IPS-18a (cell line): ENCODE results near the gene GAL3ST1.
"Not testable (repeated sequence)": the region's sequence is repeated elsewhere in the genome, so short reads cannot be mapped to it uniquely, and the experiment has no call there.

Source experiments
- H3K27ac ChIP-seq: one replicate; pipeline ENCODE4 v1.5.1; 2013; ENCODE audit warnings: low read length
- H3K27me3 ChIP-seq: one replicate; pipeline ENCODE4 v1.6.1; 2013; ENCODE audit warnings: mild to moderate bottlenecking, low read length; ENCODE audit not compliant: control insufficient read depth, insufficient read depth
- H3K36me3 ChIP-seq: one replicate; pipeline ENCODE4 v1.6.1; 2013; ENCODE audit warnings: low read depth, low read length; ENCODE audit not compliant: control insufficient read depth
- H3K4me1 ChIP-seq: one replicate; pipeline ENCODE4 v1.6.1; 2013; ENCODE audit warnings: low read depth, low read length; ENCODE audit not compliant: control insufficient read depth
- H3K4me3 ChIP-seq: one replicate; pipeline ENCODE4 v1.5.1; 2013; ENCODE audit warnings: low read length
- H3K9ac ChIP-seq: one replicate; pipeline ENCODE4 v1.6.1; 2013; ENCODE audit warnings: mild to moderate bottlenecking, low read length, moderate library complexity
- H3K9me3 ChIP-seq: one replicate; pipeline ENCODE4 v1.6.1; 2013; ENCODE audit warnings: low read depth, low read length; ENCODE audit not compliant: control insufficient read depth

Gene GAL3ST1

DNA sequence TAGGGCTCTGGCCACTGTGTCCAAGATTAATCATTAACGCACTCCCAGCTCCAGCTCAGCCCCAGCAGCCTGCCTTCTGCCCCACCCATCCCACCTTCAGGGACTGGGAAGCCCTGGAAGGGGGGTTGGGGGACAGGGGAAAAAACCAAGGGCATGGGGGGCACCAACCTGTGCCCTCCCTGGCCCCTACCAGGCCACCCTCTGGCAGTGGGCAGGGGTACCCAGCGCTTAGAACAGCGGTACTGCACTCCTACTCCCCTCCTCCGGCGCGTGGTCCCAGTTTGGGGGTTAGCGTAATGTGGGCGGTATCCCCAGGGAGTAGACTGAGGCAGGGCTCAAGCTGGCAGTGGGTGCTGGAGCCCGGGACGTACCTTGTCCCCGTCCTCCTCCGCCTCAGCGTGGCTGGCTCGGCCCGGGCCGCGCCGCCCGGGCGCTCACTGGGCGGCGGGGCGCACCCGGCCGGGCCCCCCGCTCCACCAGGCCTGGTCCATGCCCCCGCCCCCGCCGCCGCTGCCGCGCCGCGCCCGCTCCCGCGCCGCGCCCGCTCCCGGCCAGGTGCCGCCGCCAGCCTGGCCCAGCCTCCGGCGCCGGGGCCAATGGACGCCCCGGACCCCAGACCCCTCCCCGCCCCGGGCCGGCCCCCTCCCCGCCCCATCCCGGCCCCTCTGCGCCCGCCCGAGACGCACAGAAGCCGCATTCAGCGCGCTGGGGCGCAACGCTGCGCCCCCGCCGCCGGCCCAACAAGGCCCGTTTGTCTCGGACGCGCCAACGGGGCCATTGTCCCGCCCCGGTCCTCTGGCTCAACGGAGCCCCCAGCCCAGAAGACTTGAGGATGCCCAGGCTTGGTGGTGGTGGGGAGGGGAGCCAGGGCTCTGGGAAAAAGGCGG is at the start of gene GAL3ST1:
GAL3ST1 (minus strand) TSS at position 571 of the 887 bp plus-strand sequence. CDS start 17,273 bp downstream, outside the sequence.
- Histone ChIP-seq H3K27me3 (no peaks in the 10 kb centered on the region), H3K36me3 (peaks cover 37% of the 10 kb centered on the region), H3K9me3 (no peaks in the 10 kb centered on the region), H3K4me3 (peak within 1 kb of the TSS; percentile 67), H3K4me1 (peaks cover 12% of the 10 kb centered on the region), H3K27ac (no peak within 1 kb of the TSS), H3K9ac (peak within 1 kb of the TSS; percentile 32)

DNA sequence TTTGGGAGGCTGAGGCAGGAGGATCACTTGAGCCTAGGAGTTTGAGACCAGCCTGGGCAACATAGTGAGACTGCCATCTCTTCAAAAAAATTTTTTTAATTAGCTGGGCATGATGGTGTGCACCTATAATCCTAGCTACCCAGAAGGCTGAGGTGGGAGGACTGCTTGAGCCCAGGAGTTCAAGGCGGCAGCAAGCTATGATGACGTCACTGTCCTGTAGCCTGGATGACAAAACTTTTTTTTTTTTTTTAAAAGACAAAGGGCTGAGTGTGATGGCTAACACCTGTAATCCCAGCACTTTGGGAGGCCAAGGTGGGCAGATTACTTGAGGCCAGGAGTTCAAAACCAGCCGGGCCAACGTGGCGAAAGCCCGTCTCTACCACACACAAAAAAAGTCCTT is 45.4 kb upstream of the GAL3ST1 start:
- H3K4me1 ChIP-seq, H3K27ac ChIP-seq, H3K9me3 ChIP-seq, H3K27me3 ChIP-seq, H3K4me3 ChIP-seq, H3K9ac ChIP-seq: not testable (repeated sequence)
- peaks cover 61% of the 10 kb centered on the region for H3K36me3 ChIP-seq

GRCh38 chr22:30617819-30618218 is 43.4 kb upstream of the GAL3ST1 start:
- Histone ChIP-seq H3K9ac (no peak overlapping the region), H3K4me3 (no peak overlapping the region), H3K36me3 (peaks cover 60% of the 10 kb centered on the region), H3K9me3 (no peaks in the 10 kb centered on the region), H3K27me3 (no peaks in the 10 kb centered on the region), H3K4me1 (no peaks in the 10 kb centered on the region), H3K27ac (no peak overlapping the region)

DNA sequence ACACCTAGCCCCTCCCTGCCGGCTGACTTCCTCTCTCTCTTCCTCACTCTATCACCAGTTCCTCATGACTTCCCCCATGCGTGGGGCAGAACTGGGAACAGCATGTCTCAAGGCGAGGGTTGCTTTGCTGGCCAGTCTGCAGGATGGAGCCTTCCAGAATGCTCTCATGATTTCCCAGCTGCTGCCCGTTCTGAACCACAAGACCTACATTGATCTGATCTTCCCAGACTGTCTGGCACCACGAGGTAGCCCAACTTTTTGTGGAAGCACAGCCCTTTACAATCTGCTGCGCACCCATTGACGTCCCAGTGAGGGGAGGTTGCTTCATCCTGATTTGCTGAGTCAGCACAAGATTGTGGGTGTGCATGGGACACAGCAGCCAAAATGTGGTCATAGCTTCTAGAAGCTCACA is 41.1 kb upstream of the GAL3ST1 start:
- no peak overlapping the region for H3K4me3 ChIP-seq
- H3K9me3 ChIP-seq: no peaks in the 10 kb centered on the region
- no peaks in the 10 kb centered on the region for H3K4me1 ChIP-seq
- no peak overlapping the region for H3K27ac ChIP-seq
- peaks cover 56% of the 10 kb centered on the region for H3K36me3 ChIP-seq
- H3K27me3 ChIP-seq: no peaks in the 10 kb centered on the region
- H3K9ac ChIP-seq: no peak overlapping the region

- Histone ChIP-seq H3K9ac (no peak overlapping the region), H3K4me3 (no peak overlapping the region), H3K27ac (no peak overlapping the region), H3K9me3 (no peaks in the 10 kb centered on the region), H3K27me3 (no peaks in the 10 kb centered on the region), H3K36me3 (peaks cover 52% of the 10 kb centered on the region), H3K4me1 (no peaks in the 10 kb centered on the region)
Observed at GRCh38 chr22:30614879-30615278, 40.4 kb upstream of the GAL3ST1 start.

- Histone ChIP-seq H3K9ac (no peak overlapping the region), H3K27me3 (no peaks in the 10 kb centered on the region), H3K27ac (no peak overlapping the region), H3K4me1 (peaks cover under 1% of the 10 kb centered on the region), H3K9me3 (no peaks in the 10 kb centered on the region), H3K36me3 (peaks cover 47% of the 10 kb centered on the region), H3K4me3 (no peak overlapping the region)
Observed at GRCh38 chr22:30614268-30614667, 39.8 kb upstream of the GAL3ST1 start.

- peaks cover 39% of the 10 kb centered on the region for H3K36me3 ChIP-seq
- no peak overlapping the region for H3K4me3 ChIP-seq
- peaks cover 9% of the 10 kb centered on the region for H3K4me1 ChIP-seq
- H3K27ac ChIP-seq: no peak overlapping the region
- no peaks in the 10 kb centered on the region for H3K27me3 ChIP-seq
- H3K9me3 ChIP-seq: no peaks in the 10 kb centered on the region
- H3K9ac ChIP-seq: no peak overlapping the region
Observed at GRCh38 chr22:30612789-30613188, 38.3 kb upstream of the GAL3ST1 start.

DNA sequence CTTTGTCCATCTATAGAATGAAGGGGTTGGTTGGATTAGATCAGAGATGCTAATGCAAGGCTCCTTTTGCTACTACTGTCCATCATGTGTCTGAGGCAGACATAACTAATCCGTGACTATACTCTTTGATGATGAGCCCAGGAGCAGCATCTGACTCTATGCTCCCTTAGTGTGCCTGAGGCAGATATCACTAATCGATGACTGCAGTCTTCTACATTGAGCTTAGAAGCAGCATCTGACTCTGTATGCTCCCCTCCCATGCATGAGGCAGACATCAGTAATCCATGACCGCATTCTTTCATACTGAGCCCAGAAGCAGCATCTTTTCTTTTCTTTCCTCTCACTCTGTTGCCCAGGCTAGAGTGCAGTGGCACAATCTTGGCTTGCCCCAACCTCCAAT is 36.7 kb upstream of the GAL3ST1 start:
- Histone ChIP-seq H3K9ac (no peak overlapping the region), H3K9me3 (no peaks in the 10 kb centered on the region), H3K27me3 (no peaks in the 10 kb centered on the region), H3K27ac (no peak overlapping the region), H3K4me1 (peaks cover 9% of the 10 kb centered on the region), H3K36me3 (peaks cover 33% of the 10 kb centered on the region), H3K4me3 (no peak overlapping the region)

DNA sequence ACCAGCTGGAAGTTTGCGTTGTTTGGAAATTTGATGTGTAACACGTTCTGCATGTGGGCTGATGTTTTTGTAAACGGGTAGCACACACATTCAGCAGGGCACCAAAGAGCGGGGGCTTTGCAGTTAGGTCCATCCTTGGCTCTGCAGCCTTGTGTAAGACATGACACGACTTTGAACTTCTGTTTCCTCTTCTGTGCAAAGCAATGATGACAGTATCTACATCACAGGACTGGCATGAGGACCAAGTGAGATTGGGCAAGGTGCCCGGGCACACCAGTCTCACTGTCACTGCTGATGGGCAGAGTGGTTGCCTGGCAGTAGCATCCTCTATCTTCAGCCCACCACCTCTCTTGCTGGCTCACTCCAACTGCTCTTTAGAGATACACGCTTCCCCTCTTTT is 35.8 kb upstream of the GAL3ST1 start:
- H3K27ac ChIP-seq: no peak overlapping the region

DNA sequence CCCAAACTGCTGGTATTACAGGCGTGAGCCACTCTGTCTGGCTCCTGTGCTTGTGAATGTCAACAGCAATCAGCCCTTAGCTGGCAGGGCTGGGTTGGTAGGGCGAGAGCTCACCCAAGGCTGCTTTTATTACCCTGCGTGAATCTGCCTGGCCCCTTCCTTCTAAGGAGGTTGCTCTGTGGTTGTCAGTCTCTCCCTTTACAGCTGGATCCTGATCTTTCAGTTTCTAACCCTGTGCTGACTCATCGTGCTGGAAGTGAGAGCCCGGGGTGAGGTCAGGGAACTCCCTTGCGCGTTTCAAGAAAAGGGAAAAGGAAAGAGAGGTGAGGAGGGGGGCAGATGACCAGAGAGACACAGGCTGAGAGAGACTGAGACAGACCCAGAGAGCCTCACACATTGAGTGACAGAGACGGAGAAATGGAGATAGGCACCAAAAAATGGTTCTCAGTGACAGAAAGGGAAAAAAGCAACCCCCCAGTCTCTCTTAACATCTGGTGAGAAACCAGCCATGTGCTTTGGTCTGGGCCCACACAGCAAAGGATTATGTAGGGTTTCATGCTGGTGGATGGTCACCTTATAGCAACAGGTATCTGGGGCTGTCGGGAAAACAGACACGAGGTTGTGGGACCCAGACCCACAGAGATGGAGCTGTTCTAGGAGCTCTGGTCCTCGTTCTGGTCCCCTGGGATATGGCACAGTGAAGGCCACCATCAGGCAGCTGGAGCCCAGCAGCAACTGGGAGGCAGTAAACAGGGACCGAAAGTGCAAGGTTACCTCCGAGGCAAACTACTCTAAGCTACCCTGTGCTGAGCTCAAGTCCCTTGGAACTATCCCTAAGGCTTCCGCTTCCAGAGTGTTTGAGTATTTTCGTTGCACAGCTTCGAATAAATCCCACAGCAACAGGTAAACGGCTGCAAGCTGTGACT is 35.1 kb upstream of the GAL3ST1 start:
- no peak overlapping the region for H3K9ac ChIP-seq
- no peak overlapping the region for H3K4me3 ChIP-seq
- no peaks in the 10 kb centered on the region for H3K9me3 ChIP-seq
- H3K27me3 ChIP-seq: no peaks in the 10 kb centered on the region
- no peak overlapping the region for H3K27ac ChIP-seq
- H3K36me3 ChIP-seq: peaks cover 23% of the 10 kb centered on the region
- peaks cover 13% of the 10 kb centered on the region for H3K4me1 ChIP-seq

More for the DNA sequence above, 35.8 kb upstream of the GAL3ST1 start:
- Histone ChIP-seq H3K36me3 (peaks cover 27% of the 10 kb centered on the region), H3K27me3 (no peaks in the 10 kb centered on the region), H3K4me1 (peaks cover 13% of the 10 kb centered on the region), H3K4me3 (no peak overlapping the region), H3K9me3 (no peaks in the 10 kb centered on the region), H3K9ac (no peak overlapping the region)

GRCh38 chr22:30607939-30608338 is 33.5 kb upstream of the GAL3ST1 start:
- Histone ChIP-seq H3K4me1 (peaks cover 13% of the 10 kb centered on the region), H3K9me3 (no peaks in the 10 kb centered on the region), H3K4me3 (peak overlapping the region; percentile 71), H3K36me3 (peaks cover 12% of the 10 kb centered on the region), H3K9ac (peak overlapping the region; percentile 61), H3K27me3 (no peaks in the 10 kb centered on the region), H3K27ac (no peak overlapping the region)
